BJ (cell line): Measurements from ENCODE around the gene ELAVL2. TPM values are rescaled to one million over a fixed set of nuclear protein-coding genes. Genes with fewer than 3 reads are reported as not detected.

Experiments used
- CTCF ChIA-PET: fragments of 350-600 bp; formaldehyde crosslinking; extraction: SDS; loops from one replicate; lab custom pipeline; 2021; ENCODE audit warnings: antibody characterized with exemption, inconsistent platforms; lab: Yijun Ruan, JAX
- POLR2A ChIA-PET: fragments of 300-600 bp; sonication (Branson Sonifier 250); formaldehyde crosslinking; extraction: SDS; loops from one replicate; lab custom pipeline; 2021; ENCODE audit warnings: antibody characterized with exemption; lab: Charles Lee
- DNase-seq: peaks from one replicate; pipeline ENCODE4 v3.0.0-alpha.2; 2011; ENCODE audit warnings: low read depth
- H3K27me3 ChIP-seq: 2 replicates; pipeline ENCODE4 v1.6.0; 2011; ENCODE audit warnings: low read length; ENCODE audit not compliant: control insufficient read depth, insufficient read depth
- H3K36me3 ChIP-seq: 2 replicates; pipeline ENCODE4 v1.5.1; 2011; ENCODE audit warnings: low read length; ENCODE audit not compliant: control insufficient read depth, insufficient read depth
- H3K4me3 ChIP-seq: 2 replicates; pipeline ENCODE4 v1.5.1; 2011; ENCODE audit warnings: low read depth, mild to moderate bottlenecking, control low read depth, low read length
- polyA plus RNA-seq: library from polyadenylated mRNA; depleted of rRNA; stranded (reverse); fragments of >200 nt; gene quantifications from 2 replicates; pipeline ENCODE4 v1.2.3, GENCODE V29; 2011
- TF ChIP-seq, protein P1 (sequence below): IDR thresholded peaks from 2 replicates; pipeline ENCODE4 v1.5.1; 2011; ENCODE audit warnings: low read depth, mild to moderate bottlenecking, control low read depth, inconsistent platforms, low read length, moderate library complexity; ENCODE audit not compliant: insufficient read depth

Gene ELAVL2
- polyA plus RNA-seq, 1 experiment, result 0.04 TPM

DNA sequence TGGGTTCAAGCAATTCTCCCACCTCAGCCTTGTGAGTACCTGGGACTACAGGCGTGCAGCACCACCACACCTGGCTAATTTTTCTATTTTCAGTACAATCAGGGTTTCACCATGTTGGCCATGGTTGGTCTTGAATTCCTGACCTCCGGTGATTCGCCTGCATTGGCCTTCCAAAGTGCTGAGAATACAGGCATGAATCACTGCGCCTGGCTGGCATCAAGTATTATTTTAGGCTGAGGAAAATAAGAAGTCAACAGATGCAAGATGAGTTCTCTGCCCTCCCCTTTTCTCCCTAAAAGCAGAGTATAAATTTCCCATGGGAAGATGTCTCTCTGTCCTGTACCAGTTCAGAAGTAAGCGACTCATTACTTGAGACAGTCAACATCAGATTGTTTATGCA, 71.5 kb downstream of the ELAVL2 start:
- TF ChIP-seq, protein P1, sequence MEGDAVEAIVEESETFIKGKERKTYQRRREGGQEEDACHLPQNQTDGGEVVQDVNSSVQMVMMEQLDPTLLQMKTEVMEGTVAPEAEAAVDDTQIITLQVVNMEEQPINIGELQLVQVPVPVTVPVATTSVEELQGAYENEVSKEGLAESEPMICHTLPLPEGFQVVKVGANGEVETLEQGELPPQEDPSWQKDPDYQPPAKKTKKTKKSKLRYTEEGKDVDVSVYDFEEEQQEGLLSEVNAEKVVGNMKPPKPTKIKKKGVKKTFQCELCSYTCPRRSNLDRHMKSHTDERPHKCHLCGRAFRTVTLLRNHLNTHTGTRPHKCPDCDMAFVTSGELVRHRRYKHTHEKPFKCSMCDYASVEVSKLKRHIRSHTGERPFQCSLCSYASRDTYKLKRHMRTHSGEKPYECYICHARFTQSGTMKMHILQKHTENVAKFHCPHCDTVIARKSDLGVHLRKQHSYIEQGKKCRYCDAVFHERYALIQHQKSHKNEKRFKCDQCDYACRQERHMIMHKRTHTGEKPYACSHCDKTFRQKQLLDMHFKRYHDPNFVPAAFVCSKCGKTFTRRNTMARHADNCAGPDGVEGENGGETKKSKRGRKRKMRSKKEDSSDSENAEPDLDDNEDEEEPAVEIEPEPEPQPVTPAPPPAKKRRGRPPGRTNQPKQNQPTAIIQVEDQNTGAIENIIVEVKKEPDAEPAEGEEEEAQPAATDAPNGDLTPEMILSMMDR, result no peak
- Histone ChIP-seq H3K4me3 (no peak overlapping the region), H3K27me3 (no peaks in the 10 kb centered on the region), H3K36me3 (no peaks in the 10 kb centered on the region)
- POLR2A ChIA-PET, result no interaction called here
- CTCF ChIA-PET, result no interaction called here
- no peak for DNase-seq

DNA sequence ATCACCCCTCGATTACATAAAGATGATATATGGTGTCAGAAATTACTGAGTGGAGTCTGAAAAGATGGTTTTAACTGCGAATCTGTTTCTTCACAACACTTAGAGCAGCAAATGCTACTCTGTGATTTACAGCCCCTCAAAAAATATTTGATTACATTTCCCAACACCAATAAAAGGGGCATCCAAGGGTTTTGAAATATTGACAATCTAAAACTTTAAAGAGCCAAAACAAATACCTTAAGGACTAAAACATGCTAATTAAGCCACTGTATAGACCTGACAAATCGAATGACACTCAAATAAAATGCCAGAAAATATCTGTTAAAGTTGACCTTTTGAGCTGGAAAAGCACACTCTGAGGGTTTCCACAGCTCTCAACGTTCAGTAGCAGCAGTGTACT, 73.2 kb downstream of the ELAVL2 start:
- no peak overlapping the region for H3K4me3 ChIP-seq
- ChIA-PET POLR2A (no interaction called here), CTCF (no interaction called here)
- no peaks in the 10 kb centered on the region for H3K27me3 ChIP-seq
- H3K36me3 ChIP-seq, result no peaks in the 10 kb centered on the region
- no peak for DNase-seq
- TF ChIP-seq, protein P1, result no peak

DNA sequence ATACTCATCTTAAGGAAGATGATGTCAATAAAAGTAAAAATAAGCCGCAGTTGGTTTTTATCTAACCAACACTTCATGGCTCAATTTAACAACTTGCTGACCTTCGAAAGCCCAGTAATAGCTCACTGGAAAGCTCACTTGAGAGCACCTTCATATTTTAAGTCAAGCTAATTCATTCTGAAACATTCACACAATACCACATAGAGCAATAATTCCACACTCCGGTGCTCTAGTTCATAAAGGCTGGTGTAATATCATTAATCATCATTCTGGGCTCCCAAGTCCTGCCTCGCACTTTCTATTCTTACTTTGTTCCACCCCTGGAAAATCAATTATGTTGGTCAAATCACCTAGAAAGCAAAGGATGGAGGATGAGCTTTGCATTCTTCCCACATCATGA, 74.4 kb downstream of the ELAVL2 start:
- Histone ChIP-seq H3K36me3 (no peaks in the 10 kb centered on the region), H3K27me3 (no peaks in the 10 kb centered on the region), H3K4me3 (no peak overlapping the region)
- POLR2A ChIA-PET, result no interaction called here
- CTCF ChIA-PET, result no interaction called here
- TF ChIP-seq, protein P1, result no peak
- no peak for DNase-seq

DNA sequence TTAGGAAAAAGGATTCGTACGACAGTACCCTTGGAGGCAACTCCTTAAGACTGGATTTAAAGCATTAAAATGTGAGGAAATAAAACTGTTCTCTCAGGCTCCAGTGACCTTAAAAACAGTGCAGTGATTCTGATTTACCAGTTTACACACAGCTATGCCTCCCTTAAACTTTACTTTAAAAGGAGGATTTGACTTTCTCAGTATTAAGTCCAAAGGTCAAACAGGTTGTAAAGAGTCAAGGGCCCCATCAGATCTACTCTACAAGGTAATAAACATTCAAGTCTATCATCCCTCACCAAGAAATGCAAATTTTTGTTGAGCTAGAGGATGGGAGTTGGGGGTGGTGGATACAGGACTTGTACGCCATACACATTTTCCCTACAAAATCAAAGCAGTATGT, 75.2 kb downstream of the ELAVL2 start:
- DNase-seq, result no peak
- no peaks in the 10 kb centered on the region for H3K36me3 ChIP-seq
- CTCF ChIA-PET, result no interaction called here
- TF ChIP-seq, protein P1, result no peak
- H3K4me3 ChIP-seq, result no peak overlapping the region
- H3K27me3 ChIP-seq, result no peaks in the 10 kb centered on the region
- POLR2A ChIA-PET, result no interaction called here

DNA sequence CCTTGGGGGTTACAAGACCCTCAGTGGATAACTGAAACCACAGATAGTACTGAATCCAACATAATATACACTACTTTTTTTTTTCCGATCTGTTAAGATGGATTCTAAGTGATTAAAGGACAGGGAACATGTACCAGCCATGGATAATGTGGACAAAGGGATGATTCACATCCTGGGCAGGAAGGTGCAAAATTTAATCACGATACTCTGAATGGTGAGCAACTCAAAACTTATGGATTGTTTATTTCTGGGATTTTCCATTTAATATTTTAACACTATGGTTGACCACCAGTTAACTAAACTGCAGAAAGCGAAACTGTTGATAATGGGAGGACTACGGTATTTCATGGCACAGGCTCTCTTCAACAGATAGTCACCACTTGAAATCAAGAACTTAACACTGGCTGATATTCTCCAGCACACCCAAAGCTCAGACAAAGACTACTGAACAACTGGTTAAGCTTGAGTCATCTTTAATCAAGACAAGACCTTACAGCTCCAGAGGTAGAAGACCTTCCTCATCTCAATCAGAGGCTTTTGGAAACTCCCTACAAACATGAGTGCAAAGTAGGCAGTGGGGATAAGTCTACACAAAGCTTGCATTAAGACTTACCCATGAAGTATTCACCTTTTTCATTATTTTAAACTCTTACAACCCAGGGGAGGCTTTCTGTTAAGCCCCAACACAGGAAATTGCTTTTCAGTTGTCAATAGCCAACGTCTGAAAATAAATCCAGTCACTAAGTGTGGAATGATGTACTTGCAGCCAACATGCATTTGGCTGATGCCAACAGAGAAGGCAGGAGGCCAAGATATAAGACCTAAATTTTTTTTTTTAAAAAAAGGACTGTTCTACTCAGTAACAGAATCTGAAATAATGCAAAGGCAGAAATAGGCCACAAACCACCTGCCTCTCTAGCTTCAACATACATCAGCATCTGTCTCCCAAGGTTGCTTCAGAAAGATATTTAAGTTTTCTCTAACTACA, 78.7 kb downstream of the ELAVL2 start:
- POLR2A ChIA-PET, result no interaction called here
- Histone ChIP-seq H3K27me3 (no peaks in the 10 kb centered on the region), H3K36me3 (no peaks in the 10 kb centered on the region), H3K4me3 (no peak overlapping the region)
- CTCF ChIA-PET, result interaction anchor here (0.6 to 0.7 kb wide), 2 partner anchors 264 to 273 kb away, joined by 3 read pairs; no protein-coding TSS in a partner anchor
- TF ChIP-seq, protein P1, result no peak
- no peak for DNase-seq
